CD4-positive, CD25-positive, alpha-beta regulatory T cell (primary cell): ENCODE results near the gene SCN8A. TPM values are rescaled to one million over a fixed set of nuclear protein-coding genes. Genes with fewer than 3 reads are reported as not detected.

Experiments
- ATAC-seq, 2 donors: fragments of 150-1000 bp; cut with Tn5 transposase; one replicate each; pipeline ENCODE4 v1.10.0; 2021; ENCODE audit warnings: low read depth in 2 of 2, moderate number of reproducible peaks in 2 of 2, moderate library complexity in 1 of 2
- DNase-seq, 3 donors: peaks; one replicate each; pipeline versions ENCODE4 v3.0.0 to v3.0.0-alpha.2; 2012 to 2022; ENCODE audit warnings: mixed read lengths in 1 of 3
- H3K27ac ChIP-seq: one replicate; pipeline ENCODE4 v1.7.0; 2013; ENCODE audit warnings: mild to moderate bottlenecking, low read length; ENCODE audit not compliant: insufficient read depth, poor library complexity, severe bottlenecking
- H3K27me3 ChIP-seq: one replicate; pipeline ENCODE4 v1.7.0; 2013; ENCODE audit warnings: low read length; ENCODE audit not compliant: control insufficient read depth, insufficient read depth
- H3K36me3 ChIP-seq: one replicate; pipeline ENCODE4 v1.7.0; 2013; ENCODE audit warnings: mild to moderate bottlenecking, low read length, moderate library complexity; ENCODE audit not compliant: control insufficient read depth, insufficient read depth
- H3K4me1 ChIP-seq: 2 replicates; pipeline ENCODE4 v1.7.0; 2013; ENCODE audit warnings: mild to moderate bottlenecking, low read length; ENCODE audit not compliant: insufficient read depth, control insufficient read depth, poor library complexity, severe bottlenecking
- H3K4me3 ChIP-seq: one replicate; pipeline ENCODE4 v1.7.0; 2013; ENCODE audit warnings: low read depth, mild to moderate bottlenecking, low read length, moderate library complexity
- H3K9me3 ChIP-seq, 2 experiments: 1 replicate in 1 of 2; 2 replicates in 1 of 2; pipeline ENCODE4 v1.7.0; 2013; ENCODE audit warnings: low read length in 2 of 2, mild to moderate bottlenecking in 1 of 2, moderate library complexity in 1 of 2; ENCODE audit not compliant: control insufficient read depth in 2 of 2
- H3K27ac Mint-ChIP-seq, 3 donors: one replicate each; pipeline ENCODE4 v1.8.0; 2020 to 2022; ENCODE audit warnings: mild to moderate bottlenecking in 3 of 3, mixed read lengths in 3 of 3, moderate library complexity in 2 of 3
- H3K27me3 Mint-ChIP-seq: one replicate; pipeline ENCODE4 v1.8.0; 2022; ENCODE audit warnings: mild to moderate bottlenecking, mixed read lengths
- H3K36me3 Mint-ChIP-seq: one replicate; pipeline ENCODE4 v1.8.0; 2020; ENCODE audit warnings: mixed read lengths
- H3K4me1 Mint-ChIP-seq, 4 donors: one replicate each; pipeline ENCODE4 v1.8.0; 2020 to 2022; ENCODE audit warnings: mixed read lengths in 4 of 4, mild to moderate bottlenecking in 1 of 4
- H3K4me3 Mint-ChIP-seq, 4 donors: one replicate each; pipeline ENCODE4 v1.8.0; 2020 to 2022; ENCODE audit warnings: mild to moderate bottlenecking in 4 of 4, mixed read lengths in 4 of 4, moderate library complexity in 3 of 4
- H3K9me3 Mint-ChIP-seq, 7 donors: one replicate each; pipeline ENCODE4 v1.8.0; 2020 to 2022; ENCODE audit warnings: mixed read lengths in 7 of 7, mild to moderate bottlenecking in 3 of 7, moderate library complexity in 2 of 7
- polyA plus RNA-seq, 4 donors: library from polyadenylated mRNA; unstranded; fragments of 300-500 nt; fragmentation: Illumina TruSeq; gene quantifications; one replicate each; pipeline ENCODE4 v1.2.3, GENCODE V29; 2021
- total RNA-seq: library from RNA; stranded (reverse); gene quantifications from one replicate; pipeline ENCODE4 v1.2.3, GENCODE V29; 2022

SCN8A gene
- total and polyA plus RNA-seq, 5 donors from 2014 or later, result 0.30 to 1.1 (median 0.61) TPM

GRCh38 chr12:51626115-51626514, 35.1 kb downstream of the SCN8A start:
- Mint-ChIP-seq H3K4me3 (no peak overlapping the region), H3K36me3 (no peaks in the 10 kb centered on the region), H3K9me3 (no peaks in the 10 kb centered on the region), H3K27me3 (peaks cover 46% of the 10 kb centered on the region), H3K4me1 (no peaks in the 10 kb centered on the region), H3K27ac (no peak overlapping the region)
- Histone ChIP-seq H3K27ac (no peak overlapping the region), H3K4me1 (no peaks in the 10 kb centered on the region), H3K4me3 (no peak overlapping the region), H3K27me3 (peaks cover 7% of the 10 kb centered on the region), H3K9me3 (no peaks in the 10 kb centered on the region), H3K36me3 (no peaks in the 10 kb centered on the region)
- no peak for DNase-seq
- ATAC-seq, result no peak

GRCh38 chr12:51626629-51627028, 35.6 kb downstream of the SCN8A start:
- peaks cover 41% of the 10 kb centered on the region for H3K27me3 Mint-ChIP-seq

DNA sequence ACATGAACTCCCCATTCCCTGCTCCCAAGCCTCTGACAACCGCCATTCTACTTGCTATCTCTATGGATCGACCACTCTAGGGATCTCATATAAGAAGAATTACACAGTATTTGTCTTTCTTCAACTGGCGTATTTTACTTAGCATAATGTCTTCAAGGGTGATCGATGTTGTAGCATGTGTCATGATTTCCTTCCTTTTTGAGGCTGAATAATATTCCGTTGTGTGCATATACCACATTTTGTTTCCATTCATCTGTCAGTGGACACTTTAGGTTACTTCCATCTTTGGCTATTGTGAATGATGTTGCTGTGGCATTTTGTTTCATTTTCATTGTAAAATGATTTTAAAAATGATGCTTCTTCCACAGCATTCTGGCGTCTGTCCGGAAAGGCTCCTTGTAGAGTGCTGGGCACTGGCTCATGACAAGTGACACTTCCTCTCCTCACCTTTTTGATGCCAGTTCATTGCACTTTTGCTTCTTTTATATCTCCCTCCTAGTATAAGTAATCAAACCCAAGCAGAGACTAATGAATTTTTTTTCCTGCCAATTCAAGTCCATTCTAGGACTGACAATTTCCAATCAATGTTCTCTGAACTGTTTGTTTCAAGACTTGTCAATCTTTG, 39.3 kb downstream of the SCN8A start:
- Mint-ChIP-seq H3K27me3 (peaks cover 38% of the 10 kb centered on the region), H3K4me3 (no peak overlapping the region), H3K27ac (no peak overlapping the region), H3K9me3 (no peaks in the 10 kb centered on the region), H3K36me3 (no peaks in the 10 kb centered on the region), H3K4me1 (no peaks in the 10 kb centered on the region)
- H3K36me3 ChIP-seq, result no peaks in the 10 kb centered on the region
- no peak overlapping the region for H3K4me3 ChIP-seq
- H3K9me3 ChIP-seq, result no peaks in the 10 kb centered on the region
- no peaks in the 10 kb centered on the region for H3K4me1 ChIP-seq
- no peak overlapping the region for H3K27ac ChIP-seq
- DNase-seq (no peak), ATAC-seq (no peak)
- H3K27me3 ChIP-seq, result peaks cover 10% of the 10 kb centered on the region

More at GRCh38 chr12:51626629-51627028, 35.6 kb downstream of the SCN8A start:
- ATAC-seq, result no peak
- no peaks in the 10 kb centered on the region for H3K36me3 ChIP-seq
- no peak overlapping the region for H3K4me3 ChIP-seq
- H3K4me1 Mint-ChIP-seq, result no peaks in the 10 kb centered on the region
- no peak overlapping the region for H3K27ac ChIP-seq
- no peaks in the 10 kb centered on the region for H3K9me3 ChIP-seq
- H3K27ac Mint-ChIP-seq, result no peak overlapping the region
- peaks cover 7% of the 10 kb centered on the region for H3K27me3 ChIP-seq
- no peak for DNase-seq
- H3K4me3 Mint-ChIP-seq, result no peak overlapping the region
- no peaks in the 10 kb centered on the region for H3K4me1 ChIP-seq
- no peaks in the 10 kb centered on the region for H3K36me3 Mint-ChIP-seq
- no peaks in the 10 kb centered on the region for H3K9me3 Mint-ChIP-seq

DNA sequence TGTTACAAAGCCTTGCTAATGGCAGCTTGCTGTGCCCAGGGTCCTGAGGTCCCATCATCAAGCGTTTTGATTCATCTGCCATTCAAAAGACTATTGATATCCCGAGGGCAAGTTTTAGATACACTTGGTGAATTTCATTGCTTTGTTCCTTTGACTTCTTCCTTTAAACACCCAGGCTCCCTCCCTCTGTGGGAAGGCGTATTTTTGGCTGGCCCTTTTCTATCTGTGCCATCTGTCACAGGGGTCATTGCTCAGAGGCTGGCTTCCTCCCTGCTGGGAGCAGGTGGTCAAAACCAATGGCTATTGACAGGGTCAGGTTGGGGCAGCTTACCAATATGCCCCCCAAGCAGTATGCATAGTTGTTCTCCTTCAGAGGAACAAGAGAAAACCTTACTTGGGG, 40.0 kb downstream of the SCN8A start:
- Histone ChIP-seq H3K9me3 (no peaks in the 10 kb centered on the region), H3K36me3 (no peaks in the 10 kb centered on the region), H3K4me1 (no peaks in the 10 kb centered on the region), H3K27ac (no peak overlapping the region), H3K27me3 (peaks cover 10% of the 10 kb centered on the region), H3K4me3 (no peak overlapping the region)
- H3K9me3 Mint-ChIP-seq, result no peaks in the 10 kb centered on the region
- no peaks in the 10 kb centered on the region for H3K36me3 Mint-ChIP-seq
- H3K4me1 Mint-ChIP-seq, result no peaks in the 10 kb centered on the region
- no peak overlapping the region for H3K27ac Mint-ChIP-seq
- no peak for ATAC-seq
- H3K4me3 Mint-ChIP-seq, result no peak overlapping the region
- peaks cover 34% of the 10 kb centered on the region for H3K27me3 Mint-ChIP-seq
- DNase-seq, result no peak

- Mint-ChIP-seq H3K9me3 (no peaks in the 10 kb centered on the region), H3K27me3 (peaks cover 30% of the 10 kb centered on the region), H3K4me1 (no peaks in the 10 kb centered on the region), H3K36me3 (no peaks in the 10 kb centered on the region), H3K4me3 (no peak overlapping the region), H3K27ac (no peak overlapping the region)
- DNase-seq, result no peak
- Histone ChIP-seq H3K4me3 (no peak overlapping the region), H3K9me3 (no peaks in the 10 kb centered on the region), H3K36me3 (no peaks in the 10 kb centered on the region), H3K27ac (no peak overlapping the region), H3K4me1 (no peaks in the 10 kb centered on the region), H3K27me3 (peaks cover 10% of the 10 kb centered on the region)
- no peak for ATAC-seq
Measured at GRCh38 chr12:51631591-51631990, 40.6 kb downstream of the SCN8A start.

GRCh38 chr12:51632623-51633022, 41.6 kb downstream of the SCN8A start:
- H3K9me3 Mint-ChIP-seq, result peaks cover 0 to 6% (median 0%) of the 10 kb centered on the region in 7 donors
- peaks cover 30% of the 10 kb centered on the region for H3K27me3 Mint-ChIP-seq
- Histone ChIP-seq H3K36me3 (no peaks in the 10 kb centered on the region), H3K9me3 (no peaks in the 10 kb centered on the region), H3K4me1 (no peaks in the 10 kb centered on the region), H3K27ac (no peak overlapping the region), H3K4me3 (no peak overlapping the region), H3K27me3 (peaks cover 8% of the 10 kb centered on the region)
- no peak overlapping the region for H3K27ac Mint-ChIP-seq
- H3K4me1 Mint-ChIP-seq, result no peaks in the 10 kb centered on the region
- no peak for DNase-seq
- no peaks in the 10 kb centered on the region for H3K36me3 Mint-ChIP-seq
- no peak for ATAC-seq
- no peak overlapping the region for H3K4me3 Mint-ChIP-seq

- Mint-ChIP-seq H3K36me3 (no peaks in the 10 kb centered on the region), H3K27ac (no peak overlapping the region), H3K27me3 (peaks cover 19% of the 10 kb centered on the region), H3K9me3 (peaks cover 0 to 11% (median 3%) of the 10 kb centered on the region in 7 donors), H3K4me1 (peaks cover 0 to 4% (median 0%) of the 10 kb centered on the region in 4 donors), H3K4me3 (no peak overlapping the region)
- no peaks in the 10 kb centered on the region for H3K9me3 ChIP-seq
- H3K27me3 ChIP-seq, result peaks cover 3% of the 10 kb centered on the region
- no peak overlapping the region for H3K27ac ChIP-seq
- H3K36me3 ChIP-seq, result no peaks in the 10 kb centered on the region
- DNase-seq (no peak), ATAC-seq (no peak)
- H3K4me3 ChIP-seq, result no peak overlapping the region
- no peaks in the 10 kb centered on the region for H3K4me1 ChIP-seq
Measured at GRCh38 chr12:51635346-51635745, 44.3 kb downstream of the SCN8A start.

GRCh38 chr12:51636581-51636980, 45.5 kb downstream of the SCN8A start:
- ATAC-seq (no peak), DNase-seq (no peak)
- Mint-ChIP-seq H3K4me1 (peaks cover 0 to 4% (median 0%) of the 10 kb centered on the region in 4 donors), H3K9me3 (peaks cover 0 to 11% (median 3%) of the 10 kb centered on the region in 7 donors), H3K36me3 (no peaks in the 10 kb centered on the region), H3K27ac (no peak overlapping the region), H3K27me3 (peaks cover 18% of the 10 kb centered on the region), H3K4me3 (no peak overlapping the region)
- Histone ChIP-seq H3K4me1 (no peaks in the 10 kb centered on the region), H3K27ac (no peak overlapping the region), H3K4me3 (no peak overlapping the region), H3K36me3 (no peaks in the 10 kb centered on the region), H3K9me3 (no peaks in the 10 kb centered on the region), H3K27me3 (peaks cover 3% of the 10 kb centered on the region)
